Suppressor macrophage (primary cell): Measurements from ENCODE around the gene F7.
"Not testable (repeated sequence)": the region's sequence is repeated elsewhere in the genome, so short reads cannot be mapped to it uniquely, and the experiment has no call there.

Source experiments
- DNase-seq, 4 experiments: peaks; one replicate each; pipeline ENCODE4 v3.0.0-alpha.2; 2020 to 2022
- total RNA-seq, 17 experiments: gene quantifications; one replicate each; lab custom pipeline; 2026; ENCODE audit warnings: mixed read lengths in 6 of 17, inconsistent platforms in 3 of 17; lab: John Stamatoyannopoulos, UW

Gene F7
- 0 to 2.0 (median 0) reads per million in 17 experiments for total RNA-seq

GRCh38 chr13:113105032-113105920 is at the start of gene F7:
Gene F7, plus strand, starts transcription at chr13:113105791. Its CDS starts 51 bp downstream, at chr13:113105842.
- DNase-seq: no peak

- no peak for DNase-seq
These were observed 48.5 kb upstream of the F7 start for GRCh38 chr13:113057084-113057483.

GRCh38 chr13:113057559-113057958 is 48.0 kb upstream of the F7 start:
- not testable (repeated sequence) for DNase-seq

- DNase-seq: no peak
These were observed 47.2 kb upstream of the F7 start for GRCh38 chr13:113058129-113058987.

- DNase-seq: no peak
These were observed 46.4 kb upstream of the F7 start for GRCh38 chr13:113058988-113059850.

- no peak for DNase-seq
These were observed 45.7 kb upstream of the F7 start for GRCh38 chr13:113059891-113060290.

- DNase-seq: no peak
These were observed 44.9 kb upstream of the F7 start for GRCh38 chr13:113060557-113061270.

GRCh38 chr13:113061271-113061625 is 44.3 kb upstream of the F7 start:
- no peak for DNase-seq

GRCh38 chr13:113061796-113062425 is 43.7 kb upstream of the F7 start:
- no peak for DNase-seq

- DNase-seq: no peak
These were observed 42.9 kb upstream of the F7 start for GRCh38 chr13:113062691-113063090.

- DNase-seq: no peak
These were observed 42.5 kb upstream of the F7 start for GRCh38 chr13:113063091-113063491.

GRCh38 chr13:113064000-113064533 is 41.5 kb upstream of the F7 start:
- no peak for DNase-seq

- DNase-seq: no peak
These were observed 40.8 kb upstream of the F7 start for GRCh38 chr13:113064534-113065405.

- DNase-seq: no peak
These were observed 40.0 kb upstream of the F7 start for GRCh38 chr13:113065406-113066141.

GRCh38 chr13:113066142-113066455 is 39.5 kb upstream of the F7 start:
- no peak for DNase-seq

- DNase-seq: no peak
These were observed 38.8 kb upstream of the F7 start for GRCh38 chr13:113066746-113067145.

GRCh38 chr13:113069861-113070805 is 35.5 kb upstream of the F7 start:
- no peak for DNase-seq

GRCh38 chr13:113070855-113071254 is 34.7 kb upstream of the F7 start:
- no peak for DNase-seq
